SK-N-SH (cell line): Measurements from ENCODE around the gene SKI. TPM values are rescaled to one million over a fixed set of nuclear protein-coding genes. Genes with fewer than 3 reads are reported as not detected.
A peak's percentile ranks its signal among the peaks of the same experiment; 100 is the strongest.

Experiments used
- CTCF ChIA-PET: fragments of 300-600, 350-600 bp; formaldehyde crosslinking; extraction: SDS; loops from one replicate; lab custom pipeline; 2021; lab: Yijun Ruan, JAX
- POLR2A ChIA-PET: fragments of 350-600 bp; sonication (Branson Sonifier 250); formaldehyde crosslinking; extraction: SDS; loops from one replicate; lab custom pipeline; 2020; ENCODE audit warnings: antibody characterized with exemption, inconsistent platforms; lab: Yijun Ruan, JAX
- DNase-seq: peaks from one replicate; pipeline ENCODE4 v3.0.0; 2012
- H2AFZ ChIP-seq: fragments of 200-600 bp; sonication (generic); 2 replicates; pipeline ENCODE4 v1.8.1; 2016; ENCODE audit warnings: antibody characterized with exemption, mild to moderate bottlenecking, low read depth
- H3F3A ChIP-seq: fragments of 200-600 bp; sonication (generic); replicated peaks from 2 replicates; pipeline ENCODE3; 2016; ENCODE audit warnings: antibody characterized with exemption, mild to moderate bottlenecking; ENCODE audit not compliant: insufficient read depth
- H3K27ac ChIP-seq, 2 experiments: fragments of 200-500 bp in 1 of 2; fragments of 200-600 bp in 1 of 2; sonication (Bioruptor generic) in 1 of 2; sonication (generic), shearing (Covaris generic) in 1 of 2; 2 replicates each; pipeline versions ENCODE4 v1.5.1 to v1.6.1; 2014 to 2016; ENCODE audit warnings: low read depth in 2 of 2, inconsistent platforms in 1 of 2, low read length in 1 of 2, mild to moderate bottlenecking in 1 of 2, mixed read lengths in 1 of 2
- H3K27me3 ChIP-seq: fragments of 200-600 bp; sonication (generic), shearing (Covaris generic); 2 replicates; pipeline ENCODE4 v1.6.1; 2016; ENCODE audit warnings: mixed run types; ENCODE audit not compliant: insufficient read depth
- H3K36me3 ChIP-seq, 2 experiments: fragments of 200-500 bp in 1 of 2; fragments of 200-600 bp in 1 of 2; sonication (Bioruptor generic) in 1 of 2; sonication (generic) in 1 of 2; replicated peaks in 1 of 2; 2 replicates each; pipeline versions ENCODE3 to v1.5.1; 2014 to 2016; ENCODE audit warnings: low read length in 1 of 2, mild to moderate bottlenecking in 1 of 2; ENCODE audit not compliant: insufficient read depth in 2 of 2, control insufficient read depth in 1 of 2
- H3K4me1 ChIP-seq, 2 experiments: fragments of 200-500 bp in 1 of 2; fragments of 200-600 bp in 1 of 2; sonication (Bioruptor generic) in 1 of 2; sonication (generic), shearing (Covaris generic) in 1 of 2; 2 replicates each; pipeline versions ENCODE4 v1.5.1 to v1.6.1; 2014 to 2016; ENCODE audit warnings: low read depth in 1 of 2, low read length in 1 of 2, mixed run types in 1 of 2; ENCODE audit not compliant: insufficient read depth in 2 of 2, control insufficient read depth in 1 of 2
- H3K4me2 ChIP-seq: fragments of 200-600 bp; sonication (generic), shearing (Covaris generic); 2 replicates; pipeline ENCODE4 v1.6.1; 2017; ENCODE audit warnings: mixed run types
- H3K4me3 ChIP-seq, 2 experiments: fragments of 200-500 bp in 1 of 2; fragments of 200-600 bp in 1 of 2; sonication (Bioruptor generic) in 1 of 2; sonication (generic), shearing (Covaris generic) in 1 of 2; 2 replicates each; pipeline versions ENCODE4 v1.5.1 to v1.8.1; 2014 to 2016; ENCODE audit warnings: low read depth in 2 of 2, inconsistent platforms in 1 of 2, low read length in 1 of 2, mild to moderate bottlenecking in 1 of 2, mixed read lengths in 1 of 2, moderate library complexity in 1 of 2
- H3K79me2 ChIP-seq: fragments of 200-600 bp; sonication (generic); 2 replicates; pipeline ENCODE4 v1.8.1; 2017; ENCODE audit warnings: mild to moderate bottlenecking; ENCODE audit not compliant: insufficient read depth
- H3K9ac ChIP-seq: fragments of 200-600 bp; sonication (generic); 2 replicates; pipeline ENCODE4 v1.6.1; 2017; ENCODE audit warnings: mixed run types
- H3K9me2 ChIP-seq: fragments of 200-600 bp; sonication (generic); 2 replicates; pipeline ENCODE4 v1.6.1; 2017; ENCODE audit warnings: mixed run types
- H3K9me3 ChIP-seq: fragments of 200-600 bp; sonication (generic); 2 replicates; pipeline ENCODE4 v1.6.1; 2017; ENCODE audit warnings: mixed run types, mild to moderate bottlenecking, moderate library complexity
- H4K20me1 ChIP-seq: fragments of 200-600 bp; sonication (generic); 2 replicates; pipeline ENCODE4 v1.6.1; 2017; ENCODE audit warnings: mild to moderate bottlenecking, mixed run types; ENCODE audit not compliant: insufficient read depth
- EZH2phosphoT487 ChIP-seq: fragments of 200-600 bp; sonication (generic); IDR thresholded peaks from 2 replicates; pipeline ENCODE4 v1.6.1; 2017; ENCODE audit warnings: low read depth, mixed run types, mild to moderate bottlenecking, antibody characterized with exemption, moderate library complexity, borderline replicate concordance
- GABPA ChIP-seq: IDR thresholded peaks from 2 replicates; pipeline ENCODE4 v1.4.0; 2012; ENCODE audit warnings: low read depth, mild to moderate bottlenecking
- MEF2A ChIP-seq: IDR thresholded peaks from 2 replicates; pipeline ENCODE4 v1.4.0; 2012; ENCODE audit warnings: low read depth, borderline replicate concordance
- MXI1 ChIP-seq: IDR thresholded peaks from 2 replicates; pipeline ENCODE4 v1.6.1; 2012; ENCODE audit warnings: mild to moderate bottlenecking, low read depth, low read length, improper control_type of control experiment
- NFIC ChIP-seq: IDR thresholded peaks from 2 replicates; pipeline ENCODE4 v1.4.0; 2012; ENCODE audit warnings: borderline replicate concordance
- NRF1 ChIP-seq: IDR thresholded peaks from 2 replicates; pipeline ENCODE4 v1.6.1; 2012; ENCODE audit warnings: low read depth, mild to moderate bottlenecking, low read length
- PBX3 ChIP-seq: IDR thresholded peaks from 2 replicates; pipeline ENCODE4; 2012
- RCOR1 ChIP-seq: fragments of 150-350 bp; IDR thresholded peaks from 2 replicates; pipeline ENCODE4 v1.6.1; 2017; ENCODE audit warnings: antibody characterized with exemption, low read length
- SIN3A ChIP-seq: IDR thresholded peaks from 2 replicates; pipeline ENCODE4 v1.6.1; 2012; ENCODE audit warnings: low read depth, mild to moderate bottlenecking, low read length, moderate library complexity, borderline replicate concordance
- SMC3 ChIP-seq: IDR thresholded peaks from 2 replicates; pipeline ENCODE4 v1.6.1; 2012; ENCODE audit warnings: low read depth, low read length, improper control_type of control experiment
- USF1 ChIP-seq: IDR thresholded peaks from 2 replicates; pipeline ENCODE4 v1.4.0; 2012; ENCODE audit warnings: low read depth, borderline replicate concordance
- WGBS: methylation state at CpG from one replicate; pipeline ENCODE4 v1.1.6; 2017; ENCODE audit warnings: low lambda C conversion rate; 5-methylcytosine and 5-hydroxymethylcytosine counted together
- polyA plus RNA-seq, 3 experiments: library from polyadenylated mRNA; depleted of rRNA; stranded (reverse); fragments of >200 nt; gene quantifications; 2 replicates each; pipeline ENCODE4 v1.2.3, GENCODE V29; 2012
- TF ChIP-seq, protein P1 (sequence below): IDR thresholded peaks from 2 replicates; pipeline ENCODE4 v1.4.0; 2012; ENCODE audit warnings: low read depth

The SKI gene
- polyA plus RNA-seq, 1 of the 3 experiments (the other 2 are of a cell fraction): 7.2 TPM

GRCh38 chr1:2300851-2301606, 72.9 kb downstream of the SKI start (continued):
- no peak for TF ChIP-seq MXI1
- TF ChIP-seq GABPA: no peak

GRCh38 chr1:2301607-2302291, 73.6 kb downstream of the SKI start:
- no peaks in the 10 kb centered on the region for H3K27me3 ChIP-seq
- H3F3A ChIP-seq: no peaks in the 10 kb centered on the region
- peaks cover 0 to 46% of the 10 kb centered on the region in 2 experiments; a peak in 1 of 4 replicates for H3K4me1 ChIP-seq
- no peak for DNase-seq
- ChIA-PET POLR2A (no interaction called here), CTCF (interaction anchor here (0.8 to 2.8 kb wide), 6 partner anchors 11 to 107 kb away, joined by 3 to 10 read pairs (median 4); partner anchors contain the start of gene FAAP20)
- no peak for TF ChIP-seq SMC3
- TF ChIP-seq, protein P1, sequence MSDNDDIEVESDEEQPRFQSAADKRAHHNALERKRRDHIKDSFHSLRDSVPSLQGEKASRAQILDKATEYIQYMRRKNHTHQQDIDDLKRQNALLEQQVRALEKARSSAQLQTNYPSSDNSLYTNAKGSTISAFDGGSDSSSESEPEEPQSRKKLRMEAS: no peak
- TF ChIP-seq RCOR1: no peak
- TF ChIP-seq EZH2phosphoT487: no peak
- TF ChIP-seq MEF2A: no peak
- TF ChIP-seq SIN3A: no peak
- no peak for TF ChIP-seq USF1
- TF ChIP-seq NFIC: no peak
- no peak for TF ChIP-seq NRF1
- no peak for TF ChIP-seq PBX3
- no peak overlapping the region for H3K9ac ChIP-seq
- peaks cover 0 to 35% of the 10 kb centered on the region in 2 experiments for H3K36me3 ChIP-seq
- no peak overlapping the region for H3K4me2 ChIP-seq
- H4K20me1 ChIP-seq: peaks cover 63% of the 10 kb centered on the region
- H3K79me2 ChIP-seq: peaks cover 58% of the 10 kb centered on the region
- no peak overlapping the region for H2AFZ ChIP-seq
- H3K9me2 ChIP-seq: no peaks in the 10 kb centered on the region
- no peak overlapping the region for H3K4me3 ChIP-seq
- no peaks in the 10 kb centered on the region for H3K9me3 ChIP-seq
- H3K27ac ChIP-seq: peak overlapping the region in 1 of 2 experiments; percentile 9; a peak in 1 of 4 replicates
- WGBS: no CpG with 5 or more reads among the region's 17 CpGs
